LNCaP clone FGC (cell line): ENCODE results near the gene DOCK6.

ENCODE experiments used
- DNase-seq: peaks from one replicate; pipeline ENCODE4 v3.0.0-alpha.2; 2011; ENCODE audit warnings: low read depth
- H3K4me3 ChIP-seq: 2 replicates; pipeline ENCODE4 v1.5.1; 2011; ENCODE audit warnings: mild to moderate bottlenecking, low read depth, low read length, control low read depth
- TF ChIP-seq, protein P1 (sequence below): IDR thresholded peaks from 2 replicates; pipeline ENCODE4 v1.5.1; 2012; ENCODE audit warnings: mild to moderate bottlenecking; ENCODE audit not compliant: control insufficient read depth, insufficient read depth; ENCODE audit errors: extremely low read depth

DOCK6 gene

GRCh38 chr19:11194656-11195558 lies 67.4 kb downstream of the DOCK6 start:
- H3K4me3 ChIP-seq = no peak overlapping the region
- no peak for DNase-seq
- TF ChIP-seq, protein P1, sequence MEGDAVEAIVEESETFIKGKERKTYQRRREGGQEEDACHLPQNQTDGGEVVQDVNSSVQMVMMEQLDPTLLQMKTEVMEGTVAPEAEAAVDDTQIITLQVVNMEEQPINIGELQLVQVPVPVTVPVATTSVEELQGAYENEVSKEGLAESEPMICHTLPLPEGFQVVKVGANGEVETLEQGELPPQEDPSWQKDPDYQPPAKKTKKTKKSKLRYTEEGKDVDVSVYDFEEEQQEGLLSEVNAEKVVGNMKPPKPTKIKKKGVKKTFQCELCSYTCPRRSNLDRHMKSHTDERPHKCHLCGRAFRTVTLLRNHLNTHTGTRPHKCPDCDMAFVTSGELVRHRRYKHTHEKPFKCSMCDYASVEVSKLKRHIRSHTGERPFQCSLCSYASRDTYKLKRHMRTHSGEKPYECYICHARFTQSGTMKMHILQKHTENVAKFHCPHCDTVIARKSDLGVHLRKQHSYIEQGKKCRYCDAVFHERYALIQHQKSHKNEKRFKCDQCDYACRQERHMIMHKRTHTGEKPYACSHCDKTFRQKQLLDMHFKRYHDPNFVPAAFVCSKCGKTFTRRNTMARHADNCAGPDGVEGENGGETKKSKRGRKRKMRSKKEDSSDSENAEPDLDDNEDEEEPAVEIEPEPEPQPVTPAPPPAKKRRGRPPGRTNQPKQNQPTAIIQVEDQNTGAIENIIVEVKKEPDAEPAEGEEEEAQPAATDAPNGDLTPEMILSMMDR = no peak

- no peak for DNase-seq
- TF ChIP-seq, protein P1 = no peak
- H3K4me3 ChIP-seq = no peak overlapping the region
Measured at GRCh38 chr19:11194173-11194572, 68.2 kb downstream of the DOCK6 start.

DNA sequence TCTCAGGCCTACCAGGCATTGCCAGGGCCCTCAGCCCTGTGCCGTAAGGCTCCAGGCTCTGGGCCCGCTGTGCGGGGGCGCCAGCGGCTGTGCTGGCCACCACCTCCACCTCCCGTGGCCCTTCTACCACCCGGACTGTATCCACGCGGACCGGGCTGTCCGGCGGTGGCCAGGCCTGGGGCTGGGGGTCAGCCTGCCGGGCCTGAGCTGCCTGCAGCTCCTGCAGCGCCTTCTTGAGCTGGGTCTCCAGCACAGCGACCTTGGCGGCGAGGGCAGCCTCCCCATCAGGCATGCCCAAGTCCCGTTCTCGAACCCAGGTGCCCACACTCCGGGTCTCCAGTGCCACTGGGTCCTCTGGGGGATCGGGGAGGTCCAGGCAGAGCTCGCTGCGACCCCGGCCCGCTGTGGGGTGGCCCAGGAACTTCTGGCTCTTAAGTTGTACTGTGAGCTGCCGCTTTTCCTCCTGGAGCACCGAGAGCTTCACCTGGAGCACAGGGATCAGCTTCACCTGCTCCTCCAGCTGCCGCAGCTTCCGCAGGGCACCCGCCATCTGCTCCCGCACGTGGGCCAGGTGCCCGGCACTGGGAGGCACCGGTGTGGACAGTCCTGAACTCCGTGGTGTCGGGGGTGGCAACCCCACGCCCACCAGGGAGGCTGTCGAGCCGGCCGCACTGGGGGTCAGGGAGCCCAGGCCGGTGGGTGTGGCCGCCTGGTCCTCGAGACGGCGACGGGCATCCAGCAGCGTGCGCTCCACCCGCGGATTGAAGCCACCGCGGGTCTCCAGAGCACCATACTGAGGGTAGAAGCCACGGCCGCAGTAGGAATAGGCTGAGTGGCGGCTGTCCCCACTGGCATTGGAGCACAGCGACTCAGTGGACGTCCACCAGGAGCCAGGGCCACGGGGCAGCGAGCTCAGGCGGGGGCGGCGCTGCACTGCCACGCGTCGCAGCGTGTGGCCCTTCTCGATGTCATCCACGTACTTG lies 69.1 kb downstream of the DOCK6 start:
- DNase-seq = no peak
- TF ChIP-seq, protein P1 = no peak
- H3K4me3 ChIP-seq = no peak overlapping the region

GRCh38 chr19:11191934-11192333 lies 70.4 kb downstream of the DOCK6 start:
- no peak overlapping the region for H3K4me3 ChIP-seq
- TF ChIP-seq, protein P1 = no peak
- DNase-seq = no peak

DNA sequence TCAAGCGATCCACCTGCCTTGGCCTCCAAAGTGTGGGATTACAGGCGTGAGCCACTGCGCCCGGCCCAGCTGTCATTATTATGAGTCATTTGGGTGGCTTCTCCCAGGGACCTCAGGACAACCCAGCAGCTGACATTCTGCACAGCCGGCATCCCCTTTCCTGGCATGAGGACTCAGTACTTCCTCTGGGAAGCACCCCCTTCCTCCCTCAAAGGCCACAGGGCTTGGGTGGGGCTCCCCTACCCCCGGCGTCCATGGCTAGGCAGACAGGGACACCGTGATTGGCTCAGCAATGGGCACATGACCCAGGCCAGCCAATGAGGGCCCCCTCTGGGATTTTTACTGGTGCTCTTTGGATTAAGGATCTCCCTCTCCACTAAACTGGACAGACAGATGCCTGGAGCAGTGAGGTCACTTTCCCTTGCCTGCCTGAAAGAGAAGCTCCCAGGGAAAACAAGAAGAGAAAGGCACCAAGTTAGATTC lies 71.0 kb downstream of the DOCK6 start:
- H3K4me3 ChIP-seq = no peak overlapping the region
- no peak for DNase-seq
- TF ChIP-seq, protein P1 = no peak

- no peak for DNase-seq
- TF ChIP-seq, protein P1 = no peak
- no peak overlapping the region for H3K4me3 ChIP-seq
Measured at GRCh38 chr19:11190501-11190900, 71.8 kb downstream of the DOCK6 start.
